Measurements from ENCODE around the gene RASSF10. TPM values are rescaled to one million over a fixed set of nuclear protein-coding genes. Genes with fewer than 3 reads are reported as not detected.

Gene RASSF10
- total RNA-seq, 2 experiments from 2014 or later = not detected

GRCh38 chr11:12981676-12982522, 27.2 kb upstream of the RASSF10 start:
- Mint-ChIP-seq H3K4me3 (no peak overlapping the region), H3K27me3 (peaks cover 11% of the 10 kb centered on the region), H3K4me1 (ENCODE audit: low read depth) (no peaks in the 10 kb centered on the region), H3K27ac (no peak overlapping the region), H3K36me3 (ENCODE audit: low read depth) (no peaks in the 10 kb centered on the region), H3K9me3 (no peaks in the 10 kb centered on the region)
- CTCF ChIA-PET = no interaction called here
- DNase-seq = no peak
- no peak for TF ChIP-seq CTCF (IDR thresholded peaks at IDR 0.05)
- intact Hi-C loops (cut with micrococcal nuclease) = no loop called here
- POLR2A ChIA-PET = no interaction called here
- ATAC-seq = no peak

- no peak for DNase-seq
- no peak overlapping the region for H3K27ac Mint-ChIP-seq
- no peak for ATAC-seq
- H3K4me1 Mint-ChIP-seq (ENCODE audit: low read depth) = no peaks in the 10 kb centered on the region
- ChIA-PET POLR2A (no interaction called here), CTCF (no interaction called here)
- intact Hi-C loops (cut with micrococcal nuclease) = no loop called here
- H3K36me3 Mint-ChIP-seq (ENCODE audit: low read depth) = no peaks in the 10 kb centered on the region
- H3K27me3 Mint-ChIP-seq = peaks cover 12% of the 10 kb centered on the region
- no peak overlapping the region for H3K4me3 Mint-ChIP-seq
- no peaks in the 10 kb centered on the region for H3K9me3 Mint-ChIP-seq
- no peak for TF ChIP-seq CTCF (IDR thresholded peaks at IDR 0.05)
Measured at GRCh38 chr11:12983336-12983735, 25.8 kb upstream of the RASSF10 start.

- ChIA-PET CTCF (no interaction called here), POLR2A (no interaction called here)
- H3K27ac Mint-ChIP-seq = no peak overlapping the region
- no peak for TF ChIP-seq CTCF (IDR thresholded peaks at IDR 0.05)
- H3K4me3 Mint-ChIP-seq = no peak overlapping the region
- ATAC-seq = no peak
- H3K9me3 Mint-ChIP-seq = no peaks in the 10 kb centered on the region
- no peaks in the 10 kb centered on the region for H3K4me1 Mint-ChIP-seq (ENCODE audit: low read depth)
- intact Hi-C loops (cut with micrococcal nuclease) = no loop called here
- H3K27me3 Mint-ChIP-seq = peaks cover 13% of the 10 kb centered on the region
- H3K36me3 Mint-ChIP-seq (ENCODE audit: low read depth) = no peaks in the 10 kb centered on the region
- no peak for DNase-seq
Measured at GRCh38 chr11:12986194-12986898, 22.8 kb upstream of the RASSF10 start.

- intact Hi-C loops (cut with micrococcal nuclease) = no loop called here
- CTCF ChIA-PET = no interaction called here
- no peaks in the 10 kb centered on the region for H3K9me3 Mint-ChIP-seq
- no peak overlapping the region for H3K4me3 Mint-ChIP-seq
- H3K27me3 Mint-ChIP-seq = peaks cover 18% of the 10 kb centered on the region
- POLR2A ChIA-PET = no interaction called here
- no peak overlapping the region for H3K27ac Mint-ChIP-seq
- no peaks in the 10 kb centered on the region for H3K4me1 Mint-ChIP-seq (ENCODE audit: low read depth)
- ATAC-seq (no peak), DNase-seq (no peak)
- no peak for TF ChIP-seq CTCF (IDR thresholded peaks at IDR 0.05)
- no peaks in the 10 kb centered on the region for H3K36me3 Mint-ChIP-seq (ENCODE audit: low read depth)
Measured at GRCh38 chr11:12989428-12990161, 19.5 kb upstream of the RASSF10 start.

- POLR2A ChIA-PET = no interaction called here
- H3K27me3 Mint-ChIP-seq = peaks cover 18% of the 10 kb centered on the region
- DNase-seq (no peak), ATAC-seq (no peak)
- H3K36me3 Mint-ChIP-seq (ENCODE audit: low read depth) = no peaks in the 10 kb centered on the region
- intact Hi-C loops (cut with micrococcal nuclease) = no loop called here
- no peak overlapping the region for H3K27ac Mint-ChIP-seq
- TF ChIP-seq CTCF (IDR thresholded peaks at IDR 0.05) = no peak
- CTCF ChIA-PET = no interaction called here
- no peaks in the 10 kb centered on the region for H3K9me3 Mint-ChIP-seq
- H3K4me1 Mint-ChIP-seq (ENCODE audit: low read depth) = no peaks in the 10 kb centered on the region
- H3K4me3 Mint-ChIP-seq = no peak overlapping the region
Measured at GRCh38 chr11:12990162-12990480, 19.0 kb upstream of the RASSF10 start.
